ENCODE measurements around the gene GNAT1. TPM values are rescaled to one million over a fixed set of nuclear protein-coding genes. Genes with fewer than 3 reads are reported as not detected.
"Not testable (repeated sequence)": the region's sequence is repeated elsewhere in the genome, so short reads cannot be mapped to it uniquely, and the experiment has no call there.

GNAT1 gene
- total RNA-seq, 1 experiment from 2014 or later = not detected

- H3K4me1 ChIP-seq (replicated peaks; ENCODE audit: insufficient read depth) = peaks cover 28% of the 10 kb centered on the region
- H3F3A ChIP-seq (ENCODE audit: insufficient read depth, low read depth) = peaks cover 31% of the 10 kb centered on the region
- H3K36me3 ChIP-seq (ENCODE audit: low read depth) = no peaks in the 10 kb centered on the region
- ChIA-PET CTCF (interaction anchor here (0.6 kb wide), 1 partner anchor 84 kb away, joined by 6 read pairs; no protein-coding TSS in a partner anchor), POLR2A (ENCODE audit: unreplicated experiment) (no interaction called here)
- no peak overlapping the region for H3K4me3 ChIP-seq
- no peak overlapping the region for H2AFZ ChIP-seq
- no TSS peak for BruUV-seq (replicated peaks)
- peaks cover 16% of the 10 kb centered on the region for H3K79me2 ChIP-seq (ENCODE audit: low read depth)
- intact Hi-C loops (cut with micrococcal nuclease; ENCODE audit: unreplicated experiment) = no loop called here
- no peak for TF ChIP-seq EZH2 (IDR thresholded peaks at IDR 0.05; ENCODE audit: low read depth)
- no peak for TF ChIP-seq CTCF (conservative IDR thresholded peaks at IDR 0.05)
- no peaks in the 10 kb centered on the region for H3K27me3 ChIP-seq (ENCODE audit: insufficient read depth, low read depth)
- no peak overlapping the region for H3K4me2 ChIP-seq
- no peaks in the 10 kb centered on the region for H3K9me3 ChIP-seq (ENCODE audit: insufficient read depth, low read depth)
- no peaks in the 10 kb centered on the region for H3K9me2 ChIP-seq (ENCODE audit: insufficient read depth)
- H3K27ac ChIP-seq = no peak overlapping the region
- DNase-seq = no peak
- no peaks in the 10 kb centered on the region; the same call in 1 of the 2 replicates for H4K20me1 ChIP-seq (ENCODE audit: insufficient read depth)
These were observed 52.1 kb downstream of the GNAT1 start for GRCh38 chr3:50243543-50243895.

GRCh38 chr3:50244813-50245212, 53.4 kb downstream of the GNAT1 start:
- H3K9me3 ChIP-seq (ENCODE audit: insufficient read depth, low read depth); H3K36me3 ChIP-seq (ENCODE audit: low read depth); H3K27ac ChIP-seq; CTCF ChIA-PET; H3K27me3 ChIP-seq (ENCODE audit: insufficient read depth, low read depth); BruUV-seq (replicated peaks); intact Hi-C loops (cut with micrococcal nuclease; ENCODE audit: unreplicated experiment); H2AFZ ChIP-seq; POLR2A ChIA-PET (ENCODE audit: unreplicated experiment); H3K4me2 ChIP-seq; H3K4me3 ChIP-seq; H4K20me1 ChIP-seq (ENCODE audit: insufficient read depth); DNase-seq; H3K9me2 ChIP-seq (ENCODE audit: insufficient read depth): not testable (repeated sequence)
- H3F3A ChIP-seq (ENCODE audit: insufficient read depth, low read depth) = peaks cover 31% of the 10 kb centered on the region
- H3K79me2 ChIP-seq (ENCODE audit: low read depth) = peaks cover 15% of the 10 kb centered on the region
- peaks cover 33% of the 10 kb centered on the region for H3K4me1 ChIP-seq (replicated peaks; ENCODE audit: insufficient read depth)

- Histone ChIP-seq H4K20me1 (ENCODE audit: insufficient read depth) (no peaks in the 10 kb centered on the region; the same call in 1 of the 2 replicates), H3F3A (ENCODE audit: insufficient read depth, low read depth) (peaks cover 31% of the 10 kb centered on the region), H3K4me3 (no peak overlapping the region), H3K9me3 (ENCODE audit: insufficient read depth, low read depth) (no peaks in the 10 kb centered on the region), H3K36me3 (ENCODE audit: low read depth) (no peaks in the 10 kb centered on the region), H3K9me2 (ENCODE audit: insufficient read depth) (no peaks in the 10 kb centered on the region), H3K4me2 (no peak overlapping the region), H3K27ac (no peak overlapping the region), H2AFZ (no peak overlapping the region), H3K27me3 (ENCODE audit: insufficient read depth, low read depth) (no peaks in the 10 kb centered on the region), H3K79me2 (ENCODE audit: low read depth) (peaks cover 18% of the 10 kb centered on the region), H3K4me1 (replicated peaks; ENCODE audit: insufficient read depth) (peaks cover 33% of the 10 kb centered on the region)
- ChIA-PET POLR2A (ENCODE audit: unreplicated experiment) (no interaction called here), CTCF (no interaction called here)
- no peak for TF ChIP-seq EZH2 (IDR thresholded peaks at IDR 0.05; ENCODE audit: low read depth)
- DNase-seq = no peak
- BruUV-seq (replicated peaks) = no TSS peak
- intact Hi-C loops (cut with micrococcal nuclease; ENCODE audit: unreplicated experiment) = no loop called here
These were observed 53.9 kb downstream of the GNAT1 start for GRCh38 chr3:50245251-50245745.

GRCh38 chr3:50245831-50246516, 54.6 kb downstream of the GNAT1 start:
- peak overlapping the region; percentile 84 for H3K27ac ChIP-seq
- H4K20me1 ChIP-seq (ENCODE audit: insufficient read depth) = no peaks in the 10 kb centered on the region; the same call in 1 of the 2 replicates
- intact Hi-C loops (cut with micrococcal nuclease; ENCODE audit: unreplicated experiment) = loop anchor here (1.0 kb wide), 1 partner anchor 19 kb away; no protein-coding TSS in a partner anchor
- H3K36me3 ChIP-seq (ENCODE audit: low read depth) = no peaks in the 10 kb centered on the region
- peak overlapping the region; percentile 64 for H3K4me2 ChIP-seq
- CTCF ChIA-PET = interaction anchor here (0.6 to 1.4 kb wide), 11 partner anchors 8 to 71 kb away, joined by 3 to 22 read pairs (median 5); partner anchors contain the start of genes GNAI2, HYAL3 and NAA80
- H3K27me3 ChIP-seq (ENCODE audit: insufficient read depth, low read depth) = no peaks in the 10 kb centered on the region
- H2AFZ ChIP-seq = peak overlapping the region; percentile 58; the same call in 1 of the 2 replicates
- no TSS peak for BruUV-seq (replicated peaks)
- DNase-seq = peak; percentile 64 to 91
- peaks cover 20% of the 10 kb centered on the region for H3K79me2 ChIP-seq (ENCODE audit: low read depth)
- H3K9me2 ChIP-seq (ENCODE audit: insufficient read depth) = no peaks in the 10 kb centered on the region
- H3K9me3 ChIP-seq (ENCODE audit: insufficient read depth, low read depth) = no peaks in the 10 kb centered on the region
- H3F3A ChIP-seq (ENCODE audit: insufficient read depth, low read depth) = peaks cover 31% of the 10 kb centered on the region
- TF ChIP-seq CTCF (conservative IDR thresholded peaks at IDR 0.05) (peak; percentile 96), EZH2 (IDR thresholded peaks at IDR 0.05; ENCODE audit: low read depth) (no peak)
- POLR2A ChIA-PET (ENCODE audit: unreplicated experiment) = interaction anchor here (0.8 to 1.1 kb wide), 3 partner anchors 10 to 91 kb away, joined by 3 to 10 read pairs (median 5); partner anchors contain the start of gene GNAI2
- peaks cover 33% of the 10 kb centered on the region for H3K4me1 ChIP-seq (replicated peaks; ENCODE audit: insufficient read depth)
- H3K4me3 ChIP-seq = peak overlapping the region; percentile 6; the same call in 1 of the 2 replicates
